ENCODE results near the gene COL5A3. TPM values are rescaled to one million over a fixed set of nuclear protein-coding genes. Genes with fewer than 3 reads are reported as not detected.
A peak's percentile ranks its signal among the peaks of the same experiment; 100 is the strongest.

Gene COL5A3
- total and polyA plus RNA-seq, 3 experiments from 2014 or later, result 0.23 to 0.91 (median 0.50) TPM

GRCh38 chr19:10001899-10002298 lies 8.4 kb downstream of the COL5A3 start:
- Mint-ChIP-seq H3K27me3 (peaks cover 30 to 68% of the 10 kb centered on the region in 2 donors), H3K9me3 (peaks cover 0 to 4% (median 0%) of the 10 kb centered on the region in 5 donors), H3K27ac (no peak overlapping the region), H3K36me3 (peaks cover 0 to 11% (median 1%) of the 10 kb centered on the region in 3 donors), H3K4me3 (peak overlapping the region in 1 of 7 donors; percentile 78), H3K4me1 (peaks cover 15 to 41% (median 16%) of the 10 kb centered on the region in 3 donors)
- Histone ChIP-seq H3K36me3 (ENCODE audit: insufficient read depth, low read length) (no peaks in the 10 kb centered on the region), H3K27me3 (ENCODE audit: insufficient read depth, low read length, poor library complexity, severe bottlenecking) (peaks cover 4% of the 10 kb centered on the region), H3K27ac (ENCODE audit: low read depth, low read length) (no peak overlapping the region), H3K4me1 (ENCODE audit: insufficient read depth, low read length) (no peaks in the 10 kb centered on the region), H3K9me3 (ENCODE audit: low read length) (no peaks in the 10 kb centered on the region), H3K4me3 (ENCODE audit: low read length) (no peak overlapping the region)
- ChIA-PET CTCF (no interaction called here), POLR2A (no interaction called here)
- DNase-seq, result no peak

DNA sequence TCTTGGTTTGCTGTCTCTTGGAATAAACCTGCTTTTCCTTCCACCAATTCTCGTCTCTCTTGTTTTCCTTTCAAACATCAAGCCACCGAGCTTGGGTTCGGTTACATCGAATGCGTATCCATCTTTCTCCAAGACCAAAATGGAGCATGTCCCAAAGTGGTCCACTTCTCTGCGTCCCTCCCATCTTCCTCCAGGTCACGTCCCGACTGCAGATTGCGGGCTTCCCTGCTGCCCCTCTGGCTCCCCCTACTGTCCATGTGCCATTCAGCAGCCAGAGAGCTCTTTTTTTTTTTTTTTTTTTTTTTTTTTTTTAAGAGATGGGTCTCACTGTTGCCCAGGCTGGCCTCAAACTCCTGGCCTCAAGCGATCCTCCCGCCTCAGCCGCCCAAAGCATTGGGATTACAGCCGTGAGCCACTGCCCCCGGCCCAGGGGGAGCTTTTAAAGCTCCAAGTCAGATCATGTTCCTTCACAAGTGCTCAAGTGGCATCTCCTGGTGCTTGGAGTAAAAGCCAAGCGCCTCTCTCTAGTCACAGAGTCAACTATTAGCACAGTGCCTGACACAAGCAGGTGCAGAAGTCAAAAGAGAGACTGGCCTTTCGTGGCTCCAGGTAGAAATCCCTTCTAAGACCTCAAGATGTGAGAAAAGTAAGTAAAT lies 10.0 kb downstream of the COL5A3 start:
- Mint-ChIP-seq H3K9me3 (peaks cover 0 to 4% (median 0%) of the 10 kb centered on the region in 5 donors), H3K36me3 (peaks cover 0 to 11% (median 1%) of the 10 kb centered on the region in 3 donors), H3K27me3 (peaks cover 28 to 62% of the 10 kb centered on the region in 2 donors), H3K4me1 (peaks cover 8 to 35% (median 11%) of the 10 kb centered on the region in 3 donors), H3K27ac (peak overlapping the region in 4 of 8 donors; percentile 4 to 82 (median 44)), H3K4me3 (no peak overlapping the region)
- Histone ChIP-seq H3K27ac (ENCODE audit: low read depth, low read length) (no peak overlapping the region), H3K36me3 (ENCODE audit: insufficient read depth, low read length) (no peaks in the 10 kb centered on the region), H3K27me3 (ENCODE audit: insufficient read depth, low read length, poor library complexity, severe bottlenecking) (no peaks in the 10 kb centered on the region), H3K4me3 (ENCODE audit: low read length) (no peak overlapping the region), H3K4me1 (ENCODE audit: insufficient read depth, low read length) (no peaks in the 10 kb centered on the region), H3K9me3 (ENCODE audit: low read length) (no peaks in the 10 kb centered on the region)
- POLR2A ChIA-PET, result interaction anchor here (0.6 to 1.0 kb wide), 2 partner anchors 143 to 872 kb away, joined by 3 to 8 read pairs; no protein-coding TSS in a partner anchor
- CTCF ChIA-PET, result interaction anchor here (1.0 to 2.7 kb wide), 7 partner anchors 10 to 69 kb away, joined by 3 to 14 read pairs (median 5); partner anchors contain the start of gene COL5A3
- DNase-seq, result peak; percentile 45 to 67 (median 56)

DNA sequence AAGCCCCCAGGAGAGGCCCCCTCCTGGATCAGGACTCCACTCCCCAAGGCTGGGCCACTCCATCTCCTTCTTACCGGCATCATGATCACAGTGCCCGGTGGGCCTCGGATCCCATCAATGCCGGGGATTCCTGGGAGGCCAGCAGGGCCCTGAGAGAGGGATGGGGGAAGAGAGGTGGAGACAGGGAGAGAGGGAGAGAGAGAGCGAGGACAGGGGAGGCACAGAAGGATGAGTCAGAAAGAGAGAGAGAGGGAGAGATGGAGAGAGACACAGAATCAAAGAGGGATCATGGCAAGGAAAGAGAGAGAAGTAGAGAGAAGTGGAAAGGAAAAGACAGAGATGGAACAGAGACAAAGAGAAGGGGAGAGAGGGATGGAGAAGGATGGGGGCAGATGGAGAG lies 13.8 kb downstream of the COL5A3 start:
- Mint-ChIP-seq H3K27ac (peak overlapping the region in 3 of 8 donors; percentile 4 to 51 (median 21)), H3K36me3 (peaks cover 0 to 4% (median 1%) of the 10 kb centered on the region in 3 donors), H3K9me3 (no peaks in the 10 kb centered on the region), H3K27me3 (peaks cover 21 to 37% of the 10 kb centered on the region in 2 donors), H3K4me1 (peaks cover 2 to 8% (median 4%) of the 10 kb centered on the region in 3 donors), H3K4me3 (no peak overlapping the region)
- H3K4me1 ChIP-seq (ENCODE audit: insufficient read depth, low read length), result no peaks in the 10 kb centered on the region
- ChIA-PET CTCF (no interaction called here), POLR2A (no interaction called here)
- no peak overlapping the region for H3K27ac ChIP-seq (ENCODE audit: low read depth, low read length)
- H3K36me3 ChIP-seq (ENCODE audit: insufficient read depth, low read length), result no peaks in the 10 kb centered on the region
- H3K4me3 ChIP-seq (ENCODE audit: low read length), result no peak overlapping the region
- no peaks in the 10 kb centered on the region for H3K9me3 ChIP-seq (ENCODE audit: low read length)
- no peaks in the 10 kb centered on the region for H3K27me3 ChIP-seq (ENCODE audit: insufficient read depth, low read length, poor library complexity, severe bottlenecking)
- no peak for DNase-seq

DNA sequence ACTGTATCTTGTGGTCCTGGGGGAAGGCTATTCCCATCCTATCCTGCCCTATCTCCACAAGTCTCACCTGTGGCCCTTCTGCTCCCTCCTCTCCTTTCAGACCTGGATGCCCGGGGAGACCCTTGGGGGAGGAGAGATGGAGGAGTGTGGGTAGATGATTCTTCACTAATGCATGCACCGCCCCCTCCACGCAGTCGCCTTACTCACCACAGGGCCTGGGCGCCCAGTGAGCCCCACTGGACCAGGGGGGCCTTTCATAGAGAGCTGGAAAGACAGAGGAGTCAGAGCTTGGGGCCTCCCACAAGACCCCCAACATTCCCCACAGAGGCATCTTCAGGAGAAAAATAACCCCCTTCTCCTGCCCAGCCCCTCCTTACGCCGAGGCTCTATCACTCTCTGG lies 14.3 kb downstream of the COL5A3 start:
- peaks cover 2 to 8% (median 4%) of the 10 kb centered on the region in 3 donors for H3K4me1 Mint-ChIP-seq
- peak overlapping the region in 1 of 8 donors; percentile 64 for H3K27ac Mint-ChIP-seq
- POLR2A ChIA-PET, result no interaction called here
- no peak for DNase-seq
- CTCF ChIA-PET, result no interaction called here
- H3K27ac ChIP-seq (ENCODE audit: low read depth, low read length), result no peak overlapping the region
- peaks cover 0 to 4% (median 4%) of the 10 kb centered on the region in 3 donors for H3K36me3 Mint-ChIP-seq
- H3K27me3 Mint-ChIP-seq, result peaks cover 23 to 40% of the 10 kb centered on the region in 2 donors
- H3K27me3 ChIP-seq (ENCODE audit: insufficient read depth, low read length, poor library complexity, severe bottlenecking), result no peaks in the 10 kb centered on the region
- H3K36me3 ChIP-seq (ENCODE audit: insufficient read depth, low read length), result no peaks in the 10 kb centered on the region
- no peaks in the 10 kb centered on the region for H3K9me3 ChIP-seq (ENCODE audit: low read length)
- H3K4me3 Mint-ChIP-seq, result no peak overlapping the region
- H3K9me3 Mint-ChIP-seq, result no peaks in the 10 kb centered on the region
- H3K4me1 ChIP-seq (ENCODE audit: insufficient read depth, low read length), result no peaks in the 10 kb centered on the region
- H3K4me3 ChIP-seq (ENCODE audit: low read length), result no peak overlapping the region

GRCh38 chr19:9995084-9995483 lies 15.2 kb downstream of the COL5A3 start:
- no peak for DNase-seq
- no peak overlapping the region for H3K27ac ChIP-seq (ENCODE audit: low read depth, low read length)
- H3K36me3 ChIP-seq (ENCODE audit: insufficient read depth, low read length), result no peaks in the 10 kb centered on the region
- no peaks in the 10 kb centered on the region for H3K9me3 ChIP-seq (ENCODE audit: low read length)
- Mint-ChIP-seq H3K36me3 (peaks cover 0 to 4% (median 2%) of the 10 kb centered on the region in 3 donors), H3K4me1 (peaks cover under 1 to 2% (median 1%) of the 10 kb centered on the region in 3 donors), H3K27me3 (peaks cover 20 to 33% of the 10 kb centered on the region in 2 donors), H3K9me3 (no peaks in the 10 kb centered on the region), H3K27ac (no peak overlapping the region), H3K4me3 (no peak overlapping the region)
- ChIA-PET POLR2A (no interaction called here), CTCF (no interaction called here)
- H3K4me1 ChIP-seq (ENCODE audit: insufficient read depth, low read length), result no peaks in the 10 kb centered on the region
- no peaks in the 10 kb centered on the region for H3K27me3 ChIP-seq (ENCODE audit: insufficient read depth, low read length, poor library complexity, severe bottlenecking)
- no peak overlapping the region for H3K4me3 ChIP-seq (ENCODE audit: low read length)

- no peaks in the 10 kb centered on the region for H3K9me3 ChIP-seq (ENCODE audit: low read length)
- H3K4me3 ChIP-seq (ENCODE audit: low read length), result no peak overlapping the region
- H3K27me3 ChIP-seq (ENCODE audit: insufficient read depth, low read length, poor library complexity, severe bottlenecking), result no peaks in the 10 kb centered on the region
- H3K27me3 Mint-ChIP-seq, result peaks cover 6 to 28% of the 10 kb centered on the region in 2 donors
- ChIA-PET CTCF (no interaction called here), POLR2A (no interaction called here)
- H3K9me3 Mint-ChIP-seq, result no peaks in the 10 kb centered on the region
- peaks cover 0 to 2% (median 0%) of the 10 kb centered on the region in 3 donors for H3K36me3 Mint-ChIP-seq
- no peaks in the 10 kb centered on the region for H3K4me1 ChIP-seq (ENCODE audit: insufficient read depth, low read length)
- no peak for DNase-seq
- no peaks in the 10 kb centered on the region for H3K4me1 Mint-ChIP-seq
- peak overlapping the region in 3 of 8 donors; percentile 2 to 19 (median 13) for H3K27ac Mint-ChIP-seq
- H3K27ac ChIP-seq (ENCODE audit: low read depth, low read length), result no peak overlapping the region
- no peak overlapping the region for H3K4me3 Mint-ChIP-seq
- H3K36me3 ChIP-seq (ENCODE audit: insufficient read depth, low read length), result no peaks in the 10 kb centered on the region
Observed at GRCh38 chr19:9991425-9992191, 18.7 kb downstream of the COL5A3 start.

DNA sequence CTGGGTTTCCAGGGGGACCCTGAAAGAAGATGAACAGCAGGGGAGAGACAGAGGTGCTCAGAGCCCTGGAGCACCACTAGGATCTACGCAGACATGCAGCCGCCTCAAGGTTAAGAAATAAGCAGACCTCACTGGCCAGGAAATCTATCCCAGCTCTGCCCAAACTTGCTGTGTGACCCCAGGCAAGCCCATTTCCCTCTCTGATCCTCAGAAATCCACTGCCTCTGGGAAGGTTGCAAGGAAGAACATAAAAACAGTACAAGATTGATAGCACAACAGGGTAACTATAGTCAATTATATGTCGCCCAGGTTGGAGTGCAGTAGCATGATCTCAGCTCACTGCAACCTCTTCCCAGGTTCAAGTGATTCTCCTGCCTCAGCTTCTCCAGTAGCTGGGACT lies 20.8 kb downstream of the COL5A3 start:
- Mint-ChIP-seq H3K36me3 (peaks cover 0 to 2% (median 0%) of the 10 kb centered on the region in 3 donors), H3K27ac (peak overlapping the region in 1 of 8 donors; percentile 18), H3K4me1 (no peaks in the 10 kb centered on the region), H3K4me3 (no peak overlapping the region), H3K9me3 (no peaks in the 10 kb centered on the region), H3K27me3 (peaks cover 9 to 28% of the 10 kb centered on the region in 2 donors)
- CTCF ChIA-PET, result interaction anchor here (1.5 kb wide), 1 partner anchor 10 kb away, joined by 3 read pairs; no protein-coding TSS in a partner anchor
- Histone ChIP-seq H3K9me3 (ENCODE audit: low read length) (no peaks in the 10 kb centered on the region), H3K4me1 (ENCODE audit: insufficient read depth, low read length) (no peaks in the 10 kb centered on the region), H3K27me3 (ENCODE audit: insufficient read depth, low read length, poor library complexity, severe bottlenecking) (no peaks in the 10 kb centered on the region), H3K36me3 (ENCODE audit: insufficient read depth, low read length) (no peaks in the 10 kb centered on the region), H3K27ac (ENCODE audit: low read depth, low read length) (no peak overlapping the region), H3K4me3 (ENCODE audit: low read length) (no peak overlapping the region)
- DNase-seq, result no peak
- POLR2A ChIA-PET, result interaction anchor here (0.6 kb wide), 1 partner anchor 1018 kb away, joined by 5 read pairs; no protein-coding TSS in a partner anchor

All from CD8-positive, alpha-beta memory T cell (primary cell).